Measurements from ENCODE around the gene PARD3B.

The PARD3B gene

GRCh38 chr2:204900487-204900886 lies 355.2 kb downstream of the PARD3B start:
- H3K36me3 ChIP-seq (ENCODE audit: control insufficient read depth, low read length) = no peaks in the 10 kb centered on the region
- H3F3A ChIP-seq (ENCODE audit: control insufficient read depth, insufficient read depth) = no peaks in the 10 kb centered on the region
- TF ChIP-seq CTCF (IDR thresholded peaks at IDR 0.05; ENCODE audit: low read depth, low read length, poor library complexity, severe bottlenecking) (no peak), EZH2phosphoT487 (IDR thresholded peaks at IDR 0.05; ENCODE audit: borderline replicate concordance, low read length) (no peak)
- no peaks in the 10 kb centered on the region for H3K79me2 ChIP-seq (ENCODE audit: control insufficient read depth, low read length)
- no peak overlapping the region for H3K4me2 ChIP-seq (ENCODE audit: low read length)
- H3K4me1 ChIP-seq (ENCODE audit: control insufficient read depth, low read length) = no peaks in the 10 kb centered on the region
- no peaks in the 10 kb centered on the region for H3K9me2 ChIP-seq (replicated peaks; ENCODE audit: control insufficient read depth, low read length)
- no peak overlapping the region for H3K4me3 ChIP-seq (ENCODE audit: low read length)
- H3K27ac ChIP-seq (ENCODE audit: low read depth, low read length) = no peak overlapping the region
- no peaks in the 10 kb centered on the region for H4K20me1 ChIP-seq (ENCODE audit: control insufficient read depth, insufficient read depth, low read depth, low read length)
- no peaks in the 10 kb centered on the region for H3K27me3 ChIP-seq (ENCODE audit: control insufficient read depth, low read length)
- H3K9me3 ChIP-seq (ENCODE audit: control insufficient read depth, insufficient read depth, low read length) = no peaks in the 10 kb centered on the region; the same call in 1 of the 2 replicates

GRCh38 chr2:204900910-204901309 lies 355.6 kb downstream of the PARD3B start:
- no peaks in the 10 kb centered on the region for H3K79me2 ChIP-seq (ENCODE audit: control insufficient read depth, low read length)
- H3K27ac ChIP-seq (ENCODE audit: low read depth, low read length) = no peak overlapping the region
- H3K4me2 ChIP-seq (ENCODE audit: low read length) = no peak overlapping the region
- no peaks in the 10 kb centered on the region for H3K27me3 ChIP-seq (ENCODE audit: control insufficient read depth, low read length)
- H3K36me3 ChIP-seq (ENCODE audit: control insufficient read depth, low read length) = no peaks in the 10 kb centered on the region
- H3K4me1 ChIP-seq (ENCODE audit: control insufficient read depth, low read length) = no peaks in the 10 kb centered on the region
- H4K20me1 ChIP-seq (ENCODE audit: control insufficient read depth, insufficient read depth, low read depth, low read length) = no peaks in the 10 kb centered on the region
- H3K4me3 ChIP-seq (ENCODE audit: low read length) = no peak overlapping the region
- no peaks in the 10 kb centered on the region; the same call in 1 of the 2 replicates for H3K9me3 ChIP-seq (ENCODE audit: control insufficient read depth, insufficient read depth, low read length)
- no peaks in the 10 kb centered on the region for H3K9me2 ChIP-seq (replicated peaks; ENCODE audit: control insufficient read depth, low read length)
- H3F3A ChIP-seq (ENCODE audit: control insufficient read depth, insufficient read depth) = no peaks in the 10 kb centered on the region
- TF ChIP-seq EZH2phosphoT487 (IDR thresholded peaks at IDR 0.05; ENCODE audit: borderline replicate concordance, low read length) (no peak), CTCF (IDR thresholded peaks at IDR 0.05; ENCODE audit: low read depth, low read length, poor library complexity, severe bottlenecking) (no peak)

DNA sequence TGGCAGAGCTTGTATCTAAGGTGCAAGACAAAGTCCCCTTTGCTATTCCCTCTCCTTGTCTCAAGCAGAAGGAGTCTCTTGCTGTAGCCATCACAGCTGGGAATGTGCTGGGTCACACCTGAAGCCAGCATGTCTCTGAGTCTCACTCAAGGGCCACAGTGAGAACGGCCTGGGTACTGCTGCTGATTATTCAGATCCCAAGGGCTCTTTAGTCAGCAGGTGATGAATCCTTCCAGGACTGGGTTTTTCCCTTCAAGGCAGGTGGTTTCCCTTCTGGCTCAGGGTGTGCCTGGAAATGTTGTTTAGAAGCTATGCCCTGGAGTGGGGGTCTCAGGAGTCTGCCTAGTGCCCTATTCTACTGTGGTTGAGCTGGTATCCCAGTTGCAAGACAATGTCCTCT lies 356.3 kb downstream of the PARD3B start:
- no peaks in the 10 kb centered on the region for H3K79me2 ChIP-seq (ENCODE audit: control insufficient read depth, low read length)
- TF ChIP-seq CTCF (IDR thresholded peaks at IDR 0.05; ENCODE audit: low read depth, low read length, poor library complexity, severe bottlenecking) (no peak), EZH2phosphoT487 (IDR thresholded peaks at IDR 0.05; ENCODE audit: borderline replicate concordance, low read length) (no peak)
- H3K36me3 ChIP-seq (ENCODE audit: control insufficient read depth, low read length) = no peaks in the 10 kb centered on the region
- H3K4me2 ChIP-seq (ENCODE audit: low read length) = no peak overlapping the region
- no peaks in the 10 kb centered on the region for H3K27me3 ChIP-seq (ENCODE audit: control insufficient read depth, low read length)
- H3K4me3 ChIP-seq (ENCODE audit: low read length) = no peak overlapping the region
- no peaks in the 10 kb centered on the region; the same call in 1 of the 2 replicates for H3K9me3 ChIP-seq (ENCODE audit: control insufficient read depth, insufficient read depth, low read length)
- no peaks in the 10 kb centered on the region for H3F3A ChIP-seq (ENCODE audit: control insufficient read depth, insufficient read depth)
- H4K20me1 ChIP-seq (ENCODE audit: control insufficient read depth, insufficient read depth, low read depth, low read length) = no peaks in the 10 kb centered on the region
- no peaks in the 10 kb centered on the region for H3K4me1 ChIP-seq (ENCODE audit: control insufficient read depth, low read length)
- no peaks in the 10 kb centered on the region for H3K9me2 ChIP-seq (replicated peaks; ENCODE audit: control insufficient read depth, low read length)
- H3K27ac ChIP-seq (ENCODE audit: low read depth, low read length) = no peak overlapping the region

GRCh38 chr2:204909791-204910190 lies 364.5 kb downstream of the PARD3B start:
- Histone ChIP-seq H3F3A (ENCODE audit: control insufficient read depth, insufficient read depth) (no peaks in the 10 kb centered on the region), H3K9me3 (ENCODE audit: control insufficient read depth, insufficient read depth, low read length) (no peaks in the 10 kb centered on the region), H3K79me2 (ENCODE audit: control insufficient read depth, low read length) (no peaks in the 10 kb centered on the region), H4K20me1 (ENCODE audit: control insufficient read depth, insufficient read depth, low read depth, low read length) (no peaks in the 10 kb centered on the region), H3K9me2 (replicated peaks; ENCODE audit: control insufficient read depth, low read length) (no peaks in the 10 kb centered on the region), H3K4me3 (ENCODE audit: low read length) (no peak overlapping the region), H3K27me3 (ENCODE audit: control insufficient read depth, low read length) (no peaks in the 10 kb centered on the region), H3K27ac (ENCODE audit: low read depth, low read length) (no peak overlapping the region), H3K36me3 (ENCODE audit: control insufficient read depth, low read length) (no peaks in the 10 kb centered on the region), H3K4me1 (ENCODE audit: control insufficient read depth, low read length) (no peaks in the 10 kb centered on the region), H3K4me2 (ENCODE audit: low read length) (no peak overlapping the region)
- TF ChIP-seq CTCF (IDR thresholded peaks at IDR 0.05; ENCODE audit: low read depth, low read length, poor library complexity, severe bottlenecking) = no peak
- TF ChIP-seq EZH2phosphoT487 (IDR thresholded peaks at IDR 0.05; ENCODE audit: borderline replicate concordance, low read length) = no peak
